ENCODE results near the gene AHI1. TPM values are rescaled to one million over a fixed set of nuclear protein-coding genes. Genes with fewer than 3 reads are reported as not detected.

The AHI1 gene
- total RNA-seq, 2 experiments from 2014 or later, result 18.6 to 22.7 TPM

DNA sequence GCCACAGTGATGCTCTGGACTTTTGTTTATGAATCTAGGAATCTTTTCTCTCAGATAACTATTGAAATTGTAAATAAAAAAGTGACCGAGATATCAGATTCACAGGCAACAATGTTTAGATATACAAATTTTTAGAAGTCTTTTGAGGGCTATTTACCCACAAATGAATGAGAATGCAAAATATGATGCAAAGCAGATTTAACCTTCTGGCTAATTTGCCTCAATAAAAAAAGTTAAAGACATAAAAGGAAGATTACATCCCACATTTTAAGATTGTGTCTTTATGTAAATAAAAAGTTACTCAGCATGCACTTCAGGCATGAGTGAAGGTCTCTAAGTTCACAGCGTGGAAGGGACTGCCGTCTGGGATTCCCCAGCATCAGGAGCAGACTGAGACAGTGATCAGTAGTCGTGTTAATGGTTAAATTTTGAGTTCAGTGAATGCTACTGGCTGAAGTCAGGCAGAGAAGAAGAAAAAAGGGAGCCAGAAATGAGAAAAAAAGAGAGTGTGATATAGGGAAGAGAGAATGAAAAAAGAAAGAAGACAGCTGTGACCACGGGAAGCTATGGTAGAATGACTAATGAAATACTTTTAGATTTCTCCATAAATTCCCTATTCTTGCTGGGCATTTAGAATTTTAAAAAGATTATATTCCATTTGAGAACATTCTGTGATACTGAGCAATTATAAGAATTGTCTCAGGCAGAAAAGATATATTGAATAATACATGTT lies 222.8 kb downstream of the AHI1 start:
- ChIA-PET POLR2A (no interaction called here), CTCF (no interaction called here)
- H3K9me3 Mint-ChIP-seq, result no peaks in the 10 kb centered on the region
- H3K27me3 Mint-ChIP-seq, result peaks cover 5% of the 10 kb centered on the region
- no peak for DNase-seq
- no peaks in the 10 kb centered on the region for H3K36me3 Mint-ChIP-seq
- intact Hi-C loops (cut with micrococcal nuclease), result no loop called here
- no peak overlapping the region for H3K4me3 Mint-ChIP-seq
- H3K4me1 Mint-ChIP-seq (ENCODE audit: low read depth), result no peaks in the 10 kb centered on the region
- no peak overlapping the region for H3K27ac Mint-ChIP-seq

- peaks cover 5% of the 10 kb centered on the region for H3K27me3 Mint-ChIP-seq
- H3K4me1 Mint-ChIP-seq (ENCODE audit: low read depth), result no peaks in the 10 kb centered on the region
- CTCF ChIA-PET, result no interaction called here
- H3K4me3 Mint-ChIP-seq, result no peak overlapping the region
- no peak overlapping the region for H3K27ac Mint-ChIP-seq
- no peaks in the 10 kb centered on the region for H3K36me3 Mint-ChIP-seq
- POLR2A ChIA-PET, result no interaction called here
- intact Hi-C loops (cut with micrococcal nuclease), result no loop called here
- no peak for DNase-seq
- H3K9me3 Mint-ChIP-seq, result no peaks in the 10 kb centered on the region
Observed at GRCh38 chr6:135271626-135272025, 225.9 kb downstream of the AHI1 start.

DNA sequence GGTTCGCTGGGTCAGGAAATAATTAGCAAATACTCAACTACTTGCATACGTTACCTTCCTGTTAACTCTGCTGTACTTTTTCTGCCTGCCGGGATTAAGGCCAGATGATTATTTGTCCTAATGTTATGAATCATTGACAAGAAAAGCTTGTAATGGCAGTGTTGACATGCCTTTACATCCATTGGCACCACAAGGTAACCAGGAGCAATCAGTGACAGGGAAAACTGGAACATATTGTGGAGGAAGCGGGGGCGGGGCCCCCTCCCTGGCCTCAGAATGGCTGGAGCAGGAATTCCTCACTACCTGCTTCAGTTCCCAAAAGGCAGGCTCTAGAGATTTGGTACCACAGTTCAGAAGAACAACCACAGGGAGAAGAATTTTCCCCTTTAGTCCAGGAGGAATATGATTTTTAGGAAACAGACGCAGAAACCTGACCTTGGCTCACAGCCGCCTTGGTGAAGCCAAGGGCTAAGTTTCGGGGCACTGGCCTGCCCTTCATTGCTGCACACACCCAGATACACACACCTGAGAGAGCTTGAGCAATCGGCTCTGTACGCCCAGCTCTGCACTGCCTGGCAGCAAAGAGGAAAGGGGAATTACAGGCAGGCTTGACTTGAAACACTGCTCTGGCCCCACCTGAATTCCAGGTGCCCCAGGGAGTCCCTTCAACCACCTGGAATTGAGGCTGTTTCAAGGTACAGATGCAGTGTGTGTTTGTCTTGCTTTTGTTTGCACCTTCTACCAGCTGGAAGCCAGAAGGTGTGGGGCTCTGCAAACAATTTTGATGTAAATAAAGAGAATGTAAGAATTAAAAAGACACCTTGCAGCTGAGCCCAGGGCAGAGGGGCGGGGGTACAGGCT lies 226.6 kb downstream of the AHI1 start:
- peaks cover 5% of the 10 kb centered on the region for H3K27me3 Mint-ChIP-seq
- POLR2A ChIA-PET, result no interaction called here
- no peaks in the 10 kb centered on the region for H3K36me3 Mint-ChIP-seq
- no peak for DNase-seq
- H3K27ac Mint-ChIP-seq, result no peak overlapping the region
- H3K4me3 Mint-ChIP-seq, result no peak overlapping the region
- CTCF ChIA-PET, result no interaction called here
- H3K9me3 Mint-ChIP-seq, result no peaks in the 10 kb centered on the region
- no peaks in the 10 kb centered on the region for H3K4me1 Mint-ChIP-seq (ENCODE audit: low read depth)
- intact Hi-C loops (cut with micrococcal nuclease), result no loop called here

DNA sequence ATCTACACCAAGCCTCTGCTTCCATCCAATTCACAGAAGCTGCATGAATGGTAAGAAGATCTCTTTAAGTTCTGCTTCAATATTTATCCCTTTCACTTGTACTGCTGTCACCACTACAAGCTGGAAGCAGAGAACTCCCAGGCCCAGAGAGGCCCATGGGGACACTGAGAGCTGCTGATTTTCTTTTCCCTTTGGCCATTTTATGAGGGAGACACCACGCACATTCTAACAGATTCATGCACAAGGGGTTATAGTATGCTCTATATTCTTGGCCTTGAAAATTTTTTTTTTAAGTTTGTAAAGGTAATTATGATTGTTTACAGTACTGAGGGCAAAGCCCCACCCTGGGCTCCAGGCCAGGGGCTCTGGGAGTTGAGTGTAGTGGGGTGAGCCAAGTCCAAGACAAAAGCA lies 228.1 kb downstream of the AHI1 start:
- ChIA-PET POLR2A (no interaction called here), CTCF (no interaction called here)
- H3K4me1 Mint-ChIP-seq (ENCODE audit: low read depth), result no peaks in the 10 kb centered on the region
- no peaks in the 10 kb centered on the region for H3K9me3 Mint-ChIP-seq
- intact Hi-C loops (cut with micrococcal nuclease), result no loop called here
- H3K27me3 Mint-ChIP-seq, result no peaks in the 10 kb centered on the region
- H3K36me3 Mint-ChIP-seq, result no peaks in the 10 kb centered on the region
- no peak overlapping the region for H3K4me3 Mint-ChIP-seq
- H3K27ac Mint-ChIP-seq, result no peak overlapping the region
- no peak for DNase-seq

GRCh38 chr6:135268740-135269139 lies 228.8 kb downstream of the AHI1 start:
- POLR2A ChIA-PET, result no interaction called here
- Mint-ChIP-seq H3K4me3 (no peak overlapping the region), H3K27me3 (no peaks in the 10 kb centered on the region), H3K4me1 (ENCODE audit: low read depth) (no peaks in the 10 kb centered on the region), H3K36me3 (no peaks in the 10 kb centered on the region), H3K27ac (no peak overlapping the region), H3K9me3 (no peaks in the 10 kb centered on the region)
- CTCF ChIA-PET, result interaction anchor here (1.0 kb wide), 1 partner anchor 11 kb away, joined by 3 read pairs; no protein-coding TSS in a partner anchor
- no peak for DNase-seq
- intact Hi-C loops (cut with micrococcal nuclease), result no loop called here

- H3K4me3 Mint-ChIP-seq, result no peak overlapping the region
- intact Hi-C loops (cut with micrococcal nuclease), result no loop called here
Observed at GRCh38 chr6:135268263-135268662, 229.3 kb downstream of the AHI1 start.

DNA sequence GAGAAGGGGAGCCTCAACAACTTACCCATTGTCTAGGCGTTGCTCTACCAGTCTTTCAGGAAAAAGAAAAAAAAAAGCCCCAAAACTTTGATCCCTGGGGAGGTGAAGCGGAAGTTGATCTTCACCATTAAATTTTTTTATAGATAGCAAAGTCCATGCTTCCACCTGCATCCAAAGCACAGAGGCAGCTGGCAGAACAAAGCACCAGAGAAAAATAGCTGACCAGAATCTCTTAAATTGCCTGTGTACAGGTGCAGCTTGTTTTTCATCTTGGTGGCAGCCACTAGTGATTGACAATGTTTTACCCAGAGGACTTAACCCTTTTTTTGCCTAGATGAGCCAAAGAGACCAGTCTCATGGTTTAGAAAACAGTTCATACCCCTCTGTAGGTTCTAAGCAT lies 230.5 kb downstream of the AHI1 start:
- Mint-ChIP-seq H3K36me3 (no peaks in the 10 kb centered on the region), H3K27ac (no peak overlapping the region), H3K27me3 (no peaks in the 10 kb centered on the region), H3K4me3 (no peak overlapping the region), H3K4me1 (ENCODE audit: low read depth) (no peaks in the 10 kb centered on the region), H3K9me3 (no peaks in the 10 kb centered on the region)
- intact Hi-C loops (cut with micrococcal nuclease), result no loop called here
- ChIA-PET CTCF (interaction anchor here (0.6 kb wide), 1 partner anchor 120 kb away, joined by 3 read pairs; no protein-coding TSS in a partner anchor), POLR2A (no interaction called here)
- no peak for DNase-seq

More at GRCh38 chr6:135268263-135268662, 229.3 kb downstream of the AHI1 start:
- Mint-ChIP-seq H3K9me3 (no peaks in the 10 kb centered on the region), H3K4me1 (ENCODE audit: low read depth) (no peaks in the 10 kb centered on the region), H3K27me3 (no peaks in the 10 kb centered on the region), H3K27ac (no peak overlapping the region), H3K36me3 (no peaks in the 10 kb centered on the region)
- ChIA-PET CTCF (interaction anchor here (1.0 kb wide), 1 partner anchor 11 kb away, joined by 3 read pairs; no protein-coding TSS in a partner anchor), POLR2A (no interaction called here)
- DNase-seq, result no peak

DNA sequence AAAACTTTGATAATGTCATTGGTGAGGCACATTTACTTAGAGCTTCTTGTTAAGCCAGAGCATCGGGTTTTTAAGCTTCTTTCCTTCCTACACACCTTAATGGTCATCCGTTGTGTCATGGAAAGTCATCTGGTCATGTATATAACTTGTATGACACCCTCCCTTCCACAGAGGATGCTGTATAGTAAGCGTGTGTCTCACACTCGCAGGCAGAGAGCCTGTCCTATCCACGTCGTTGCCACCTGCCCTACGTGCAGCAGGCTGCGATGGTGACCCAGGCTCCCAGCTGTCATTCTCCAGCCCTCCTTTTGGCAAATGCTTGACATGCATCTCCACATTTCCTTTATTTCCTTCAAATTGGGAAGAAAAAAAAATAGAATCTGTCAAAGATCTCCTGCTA lies 230.9 kb downstream of the AHI1 start:
- H3K27me3 Mint-ChIP-seq, result no peaks in the 10 kb centered on the region
- H3K4me1 Mint-ChIP-seq (ENCODE audit: low read depth), result no peaks in the 10 kb centered on the region
- intact Hi-C loops (cut with micrococcal nuclease), result no loop called here
- ChIA-PET CTCF (interaction anchor here (0.6 kb wide), 1 partner anchor 120 kb away, joined by 3 read pairs; no protein-coding TSS in a partner anchor), POLR2A (no interaction called here)
- no peak for DNase-seq
- no peaks in the 10 kb centered on the region for H3K36me3 Mint-ChIP-seq
- no peak overlapping the region for H3K4me3 Mint-ChIP-seq
- H3K9me3 Mint-ChIP-seq, result no peaks in the 10 kb centered on the region
- no peak overlapping the region for H3K27ac Mint-ChIP-seq

- CTCF ChIA-PET, result no interaction called here
- Mint-ChIP-seq H3K9me3 (no peaks in the 10 kb centered on the region), H3K27me3 (no peaks in the 10 kb centered on the region), H3K27ac (no peak overlapping the region), H3K4me3 (no peak overlapping the region), H3K4me1 (ENCODE audit: low read depth) (no peaks in the 10 kb centered on the region), H3K36me3 (no peaks in the 10 kb centered on the region)
- POLR2A ChIA-PET, result no interaction called here
- intact Hi-C loops (cut with micrococcal nuclease), result no loop called here
- DNase-seq, result no peak
Observed at GRCh38 chr6:135265278-135265677, 232.3 kb downstream of the AHI1 start.

DNA sequence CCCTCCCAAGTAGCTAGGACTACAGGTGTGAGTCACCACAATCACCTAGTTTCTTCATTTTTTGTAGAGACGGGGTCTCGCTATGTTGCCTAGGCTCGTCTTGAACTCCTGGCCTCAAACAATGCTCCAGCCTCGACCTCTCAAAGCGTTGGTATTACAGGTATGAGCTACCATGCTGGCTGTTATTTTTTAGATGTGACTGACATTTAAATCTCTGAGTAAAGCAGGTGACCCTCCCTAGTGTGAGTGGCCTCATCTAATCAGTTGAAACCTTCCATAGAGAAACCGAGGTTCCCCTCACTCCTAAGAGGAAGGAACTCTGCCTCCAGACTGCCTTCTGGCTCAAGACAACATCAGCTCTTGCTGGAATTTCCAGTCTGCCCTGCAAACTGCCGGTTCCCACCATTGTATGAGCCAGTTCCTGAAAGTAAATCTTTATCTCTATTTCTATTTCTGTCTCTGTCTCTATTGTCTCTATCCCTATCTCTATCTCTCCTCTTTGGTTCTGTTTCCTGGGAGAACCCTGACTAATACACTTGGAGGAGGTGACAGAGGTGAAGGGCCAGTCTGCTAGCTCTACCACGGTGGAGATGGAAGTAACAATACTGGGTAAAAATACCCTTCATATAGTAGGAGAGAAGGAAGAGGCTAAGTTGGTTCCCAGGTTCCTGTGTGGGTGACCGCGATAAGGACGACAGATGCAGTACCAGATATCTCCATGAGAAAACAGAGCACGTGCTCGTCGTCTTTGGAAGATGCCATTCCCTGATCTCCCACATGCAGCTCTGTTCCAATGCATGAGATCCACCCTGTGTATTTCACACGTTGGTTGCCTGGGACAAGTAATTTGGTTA lies 235.4 kb downstream of the AHI1 start:
- Mint-ChIP-seq H3K27ac (no peak overlapping the region), H3K4me1 (ENCODE audit: low read depth) (no peaks in the 10 kb centered on the region), H3K9me3 (no peaks in the 10 kb centered on the region), H3K27me3 (no peaks in the 10 kb centered on the region), H3K36me3 (no peaks in the 10 kb centered on the region), H3K4me3 (no peak overlapping the region)
- POLR2A ChIA-PET, result no interaction called here
- DNase-seq, result no peak
- intact Hi-C loops (cut with micrococcal nuclease), result no loop called here
- CTCF ChIA-PET, result no interaction called here

GRCh38 chr6:135260612-135261011 lies 236.9 kb downstream of the AHI1 start:
- no peaks in the 10 kb centered on the region for H3K9me3 Mint-ChIP-seq
- no peak overlapping the region for H3K4me3 Mint-ChIP-seq
- no peak for DNase-seq
- intact Hi-C loops (cut with micrococcal nuclease), result no loop called here
- H3K4me1 Mint-ChIP-seq (ENCODE audit: low read depth), result no peaks in the 10 kb centered on the region
- no peak overlapping the region for H3K27ac Mint-ChIP-seq
- CTCF ChIA-PET, result no interaction called here
- POLR2A ChIA-PET, result no interaction called here
- no peaks in the 10 kb centered on the region for H3K36me3 Mint-ChIP-seq
- no peaks in the 10 kb centered on the region for H3K27me3 Mint-ChIP-seq

DNA sequence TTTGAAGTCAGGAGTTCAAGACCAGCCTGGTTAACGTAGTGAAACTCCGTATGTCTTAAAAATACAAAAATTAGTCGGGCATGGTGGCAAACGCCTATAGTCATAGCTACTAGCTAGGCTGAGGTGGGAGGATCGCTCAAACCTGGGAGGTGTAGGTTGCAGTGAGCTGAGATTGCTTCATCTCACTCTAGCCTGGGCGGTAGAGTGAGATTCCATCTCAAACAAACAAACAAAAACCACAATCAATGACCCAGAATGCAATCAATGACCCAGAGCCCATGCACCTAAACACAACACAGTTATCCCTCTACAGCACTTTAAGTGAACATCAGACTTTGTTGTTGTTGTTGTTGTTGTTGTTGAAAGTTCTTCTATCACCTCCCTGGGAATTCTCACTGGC lies 238.6 kb downstream of the AHI1 start:
- Mint-ChIP-seq H3K27me3 (no peaks in the 10 kb centered on the region), H3K9me3 (no peaks in the 10 kb centered on the region), H3K27ac (no peak overlapping the region), H3K36me3 (no peaks in the 10 kb centered on the region), H3K4me1 (ENCODE audit: low read depth) (no peaks in the 10 kb centered on the region), H3K4me3 (no peak overlapping the region)
- no peak for DNase-seq
- CTCF ChIA-PET, result interaction anchor here (0.8 kb wide), 1 partner anchor 180 kb away, joined by 3 read pairs; no protein-coding TSS in a partner anchor
- POLR2A ChIA-PET, result no interaction called here
- intact Hi-C loops (cut with micrococcal nuclease), result no loop called here
